Duodenal mucosa (tissue), 2 donors: ENCODE data around the gene XRRA1.
"Not testable (repeated sequence)": the region's sequence is repeated elsewhere in the genome, so short reads cannot be mapped to it uniquely, and the experiment has no call there.

Experiments used
- H3K27ac ChIP-seq: one replicate; pipeline ENCODE4 v1.7.0; 2013; ENCODE audit warnings: low read depth, low read length
- H3K27me3 ChIP-seq, 2 donors: one replicate each; pipeline ENCODE4 v1.7.0; 2013; ENCODE audit warnings: low read length in 2 of 2, control low read depth in 1 of 2; ENCODE audit not compliant: insufficient read depth in 2 of 2, control insufficient read depth in 1 of 2
- H3K36me3 ChIP-seq, 2 donors: one replicate each; pipeline ENCODE4 v1.7.0; 2013; ENCODE audit warnings: low read length in 2 of 2, control low read depth in 1 of 2; ENCODE audit not compliant: insufficient read depth in 2 of 2, control insufficient read depth in 1 of 2
- H3K4me1 ChIP-seq, 2 donors: one replicate each; pipeline ENCODE4 v1.7.0; 2013; ENCODE audit warnings: low read length in 2 of 2, control low read depth in 1 of 2; ENCODE audit not compliant: insufficient read depth in 2 of 2, control insufficient read depth in 1 of 2
- H3K4me3 ChIP-seq, 2 donors: one replicate each; pipeline ENCODE4 v1.7.0; 2013; ENCODE audit warnings: low read length in 2 of 2, low read depth in 1 of 2
- H3K9ac ChIP-seq, 2 donors: one replicate each; pipeline ENCODE4 v1.7.0; 2013; ENCODE audit warnings: low read length in 2 of 2, low read depth in 1 of 2
- H3K9me3 ChIP-seq, 2 donors: one replicate each; pipeline ENCODE4 v1.7.0; 2013; ENCODE audit warnings: low read length in 2 of 2, control low read depth in 1 of 2; ENCODE audit not compliant: control insufficient read depth in 1 of 2

XRRA1 gene

DNA sequence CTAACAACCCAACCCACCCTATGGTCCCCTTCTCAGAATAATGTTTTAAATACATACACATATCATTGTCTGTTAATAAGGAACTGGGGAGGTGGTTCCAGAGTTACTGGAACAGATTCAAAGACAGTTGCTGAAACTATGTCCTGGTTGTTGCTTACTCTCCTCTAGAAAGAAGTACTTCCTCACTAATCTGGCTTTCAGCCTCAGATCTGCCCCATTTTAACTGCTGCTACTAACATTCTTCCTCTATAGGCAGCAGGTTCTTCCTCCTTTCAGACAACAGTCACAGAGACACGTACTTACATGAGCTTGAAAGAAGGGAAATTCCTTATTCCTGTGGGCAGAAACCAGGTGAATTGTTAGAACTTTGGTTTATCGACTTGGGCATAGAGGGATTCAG is 31.7 kb upstream of the XRRA1 start:
- no peak overlapping the region for H3K27ac ChIP-seq
- H3K36me3 ChIP-seq, result peaks cover 11 to 30% of the 10 kb centered on the region in 2 donors
- peaks cover 4 to 9% of the 10 kb centered on the region in 2 donors for H3K4me1 ChIP-seq
- no peaks in the 10 kb centered on the region for H3K27me3 ChIP-seq
- H3K4me3 ChIP-seq, result no peak overlapping the region
- no peaks in the 10 kb centered on the region for H3K9me3 ChIP-seq
- no peak overlapping the region for H3K9ac ChIP-seq

DNA sequence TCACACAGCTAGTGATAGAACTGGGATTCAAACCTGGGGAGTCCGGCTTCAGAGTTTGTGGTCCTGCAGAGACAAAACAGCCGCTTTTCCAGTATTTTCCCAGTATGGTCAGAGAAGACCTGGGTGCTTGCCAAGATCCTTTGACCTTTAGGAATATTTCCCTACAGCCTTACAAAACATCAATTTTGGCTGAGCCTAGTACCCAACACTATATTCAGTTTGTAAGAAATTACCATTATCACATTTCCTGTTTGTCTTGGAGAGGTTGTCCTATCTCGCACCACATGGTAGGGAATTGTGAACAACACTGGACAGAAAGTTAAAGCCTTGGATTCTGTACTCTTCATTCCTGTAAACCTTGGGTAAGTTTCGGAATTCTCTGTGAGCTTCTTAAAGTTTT is 29.1 kb upstream of the XRRA1 start:
- Histone ChIP-seq H3K27ac (no peak overlapping the region), H3K4me3 (no peak overlapping the region), H3K4me1 (peaks cover 4 to 9% of the 10 kb centered on the region in 2 donors), H3K9me3 (no peaks in the 10 kb centered on the region), H3K9ac (no peak overlapping the region), H3K36me3 (peaks cover 15 to 54% of the 10 kb centered on the region in 2 donors), H3K27me3 (no peaks in the 10 kb centered on the region)

DNA sequence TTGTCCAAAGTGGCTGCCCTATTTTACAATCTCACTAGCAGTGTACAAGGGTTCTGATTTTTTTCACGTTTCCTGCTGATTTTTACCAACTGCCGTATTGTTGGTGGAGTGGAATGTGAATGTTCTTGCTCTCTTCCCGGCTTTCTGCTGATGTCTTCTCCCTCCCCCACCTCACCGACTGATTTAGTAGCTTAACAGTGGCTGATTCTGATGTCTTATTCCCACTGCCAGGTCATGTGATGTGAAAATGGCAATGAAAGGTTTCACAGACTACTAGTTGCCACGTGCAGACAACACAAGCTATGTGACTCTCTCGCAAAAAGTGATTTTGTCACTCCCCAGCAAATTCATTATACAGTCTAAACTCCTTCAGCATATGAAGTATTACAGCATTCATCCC is 22.5 kb upstream of the XRRA1 start:
- Histone ChIP-seq H3K4me3 (no peak overlapping the region), H3K36me3 (peaks cover 7 to 74% of the 10 kb centered on the region in 2 donors), H3K9me3 (no peaks in the 10 kb centered on the region), H3K9ac (no peak overlapping the region), H3K27ac (no peak overlapping the region), H3K4me1 (no peaks in the 10 kb centered on the region), H3K27me3 (no peaks in the 10 kb centered on the region)

DNA sequence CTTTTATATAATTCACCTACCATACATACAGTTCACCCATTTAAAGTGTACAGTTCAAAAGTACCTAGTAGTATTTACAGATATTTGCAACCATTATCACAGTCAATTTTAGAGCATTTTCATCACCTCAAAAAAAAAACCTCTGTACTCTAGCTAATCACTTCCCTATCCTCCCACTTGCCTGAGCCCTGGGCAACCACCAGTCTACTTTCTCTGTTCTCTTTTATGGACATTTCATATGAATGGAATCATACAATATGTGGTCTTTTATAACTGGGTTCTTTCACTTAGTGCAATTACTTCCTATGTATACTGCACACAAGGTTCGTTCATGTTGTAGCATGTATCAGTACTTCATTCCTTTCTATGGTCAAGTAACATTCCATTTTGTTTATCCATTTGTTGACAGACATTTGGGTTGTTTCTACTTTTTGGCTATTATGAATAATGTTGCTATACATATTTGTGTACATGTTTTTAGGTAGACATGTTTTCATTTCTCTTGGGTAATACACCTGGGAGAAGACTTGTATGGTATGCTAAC is 22.0 kb upstream of the XRRA1 start:
- H3K27me3 ChIP-seq, result no peaks in the 10 kb centered on the region
- H3K9ac ChIP-seq, result no peak overlapping the region
- H3K9me3 ChIP-seq, result no peaks in the 10 kb centered on the region
- H3K4me3 ChIP-seq, result no peak overlapping the region
- H3K27ac ChIP-seq, result no peak overlapping the region
- H3K4me1 ChIP-seq, result no peaks in the 10 kb centered on the region
- peaks cover 4 to 70% of the 10 kb centered on the region in 2 donors for H3K36me3 ChIP-seq

DNA sequence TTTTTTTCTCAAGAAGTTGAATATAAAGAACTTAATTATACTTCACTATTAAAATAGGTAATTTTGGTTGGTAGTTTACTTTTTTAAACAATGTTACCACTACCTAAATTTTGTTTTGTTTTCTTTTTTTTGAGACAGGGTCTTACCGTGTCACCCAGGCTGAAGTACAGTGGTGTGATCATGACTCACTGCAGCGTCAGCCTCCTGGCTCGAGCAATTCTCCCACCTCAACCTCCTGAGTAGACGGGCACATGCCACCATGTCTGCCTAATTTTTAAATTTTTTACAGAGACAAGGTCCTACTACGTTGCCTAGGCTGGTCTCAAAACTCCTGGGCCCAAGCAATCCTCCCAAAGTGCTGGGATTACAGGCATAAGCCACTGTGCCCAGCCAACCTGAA is 17.8 kb upstream of the XRRA1 start:
- H3K9me3 ChIP-seq, result no peaks in the 10 kb centered on the region
- no peaks in the 10 kb centered on the region for H3K27me3 ChIP-seq
- no peak overlapping the region for H3K4me3 ChIP-seq
- peaks cover 0 to 4% of the 10 kb centered on the region in 2 donors for H3K4me1 ChIP-seq
- H3K27ac ChIP-seq, result no peak overlapping the region
- H3K36me3 ChIP-seq, result peaks cover 13 to 38% of the 10 kb centered on the region in 2 donors
- H3K9ac ChIP-seq, result no peak overlapping the region

DNA sequence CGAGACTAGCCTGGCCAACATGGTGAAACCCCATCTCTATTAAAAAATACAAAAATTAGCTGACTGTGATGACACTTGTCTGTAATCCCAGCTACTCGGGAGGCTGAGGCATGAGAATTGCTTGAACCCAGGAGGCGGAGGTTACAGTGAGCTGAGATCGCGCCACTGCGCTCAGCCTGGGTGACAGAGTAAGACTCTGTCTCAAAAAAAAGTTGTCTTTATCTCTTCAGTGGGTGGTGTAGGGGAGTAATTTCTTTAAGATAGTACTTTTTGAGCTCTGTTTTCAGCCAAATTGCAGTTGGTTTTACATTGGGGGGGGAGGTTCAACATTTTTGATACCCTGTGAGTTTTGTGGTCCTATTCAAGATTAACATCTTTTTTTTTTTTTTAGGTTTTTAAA is 11.2 kb upstream of the XRRA1 start:
- Histone ChIP-seq H3K36me3 (peaks cover 12 to 13% of the 10 kb centered on the region in 2 donors), H3K4me1 (peaks cover 0 to 15% of the 10 kb centered on the region in 2 donors)
- not testable (repeated sequence) for H3K4me3 ChIP-seq, H3K27me3 ChIP-seq, H3K9ac ChIP-seq, H3K27ac ChIP-seq, H3K9me3 ChIP-seq

DNA sequence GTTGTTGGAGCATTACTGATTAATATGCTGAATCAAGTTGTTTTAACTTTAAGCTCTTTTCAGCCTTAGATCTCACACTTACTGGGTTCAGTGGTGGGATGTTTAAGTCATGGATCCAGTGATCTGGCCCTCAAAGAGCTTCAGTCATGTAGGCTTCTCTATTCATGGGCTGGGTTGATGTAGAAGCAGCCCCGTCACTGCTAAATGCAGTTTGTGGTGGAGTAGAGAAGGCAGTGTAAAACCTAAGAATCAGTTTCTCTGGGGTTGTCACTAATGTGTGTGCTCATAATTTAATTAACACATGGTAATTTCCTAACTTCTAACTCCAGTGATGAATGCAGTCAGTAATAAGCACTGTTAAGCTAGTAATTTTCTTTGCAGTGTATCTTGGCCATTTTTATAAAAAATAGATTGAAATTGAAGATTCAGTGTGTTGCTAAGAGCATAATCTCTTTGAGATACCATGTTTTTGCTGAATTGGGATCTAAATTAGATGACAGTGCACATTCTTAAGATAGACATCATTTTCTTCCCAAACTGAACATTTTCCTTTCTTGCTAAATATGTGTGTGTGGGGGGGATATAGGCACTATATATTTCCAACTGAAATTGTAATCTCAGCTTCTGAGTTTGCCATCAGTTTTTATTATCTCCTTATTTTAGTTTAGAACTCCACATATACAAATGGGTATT is 9.2 kb upstream of the XRRA1 start:
- no peak overlapping the region for H3K4me3 ChIP-seq

DNA sequence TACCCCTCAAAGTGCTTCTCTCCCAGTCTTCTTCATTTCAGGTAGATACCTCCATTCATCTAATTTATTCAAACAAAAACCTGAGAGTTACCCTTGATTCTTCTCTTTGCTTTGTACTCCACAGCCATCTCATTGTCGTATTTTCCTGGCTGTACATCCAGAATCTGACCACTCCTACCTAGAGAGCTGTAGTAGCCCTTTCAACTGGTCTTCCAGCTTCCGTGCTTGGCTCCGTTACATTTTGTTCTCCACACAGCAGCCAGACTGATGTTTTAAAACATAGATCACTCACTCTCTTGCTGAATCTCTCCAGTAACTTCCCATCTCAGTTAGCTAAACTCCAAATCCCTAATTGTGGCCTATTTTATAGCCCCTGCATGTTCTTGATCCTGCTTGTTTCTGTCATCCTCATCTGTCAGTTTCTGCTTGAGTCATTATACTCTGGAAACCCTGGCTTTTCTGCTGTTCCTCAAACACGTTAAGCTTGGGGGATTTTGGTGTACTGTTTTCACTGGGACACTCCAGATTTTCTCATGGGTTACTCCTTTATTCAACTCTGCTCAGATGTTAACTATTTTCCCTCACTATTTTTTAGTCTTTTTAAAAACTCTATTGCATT is 7.6 kb upstream of the XRRA1 start:
- no peak overlapping the region for H3K9ac ChIP-seq
- peaks cover 0 to 15% of the 10 kb centered on the region in 2 donors for H3K4me1 ChIP-seq
- H3K4me3 ChIP-seq, result no peak overlapping the region
- no peaks in the 10 kb centered on the region for H3K9me3 ChIP-seq
- H3K36me3 ChIP-seq, result peaks cover 0 to 14% of the 10 kb centered on the region in 2 donors
- no peaks in the 10 kb centered on the region for H3K27me3 ChIP-seq
- H3K27ac ChIP-seq, result no peak overlapping the region

More for the DNA sequence above, 9.2 kb upstream of the XRRA1 start:
- no peak overlapping the region for H3K9ac ChIP-seq
- no peak overlapping the region for H3K27ac ChIP-seq
- H3K27me3 ChIP-seq, result no peaks in the 10 kb centered on the region
- H3K9me3 ChIP-seq, result no peaks in the 10 kb centered on the region
- peaks cover 0 to 10% of the 10 kb centered on the region in 2 donors for H3K36me3 ChIP-seq
- H3K4me1 ChIP-seq, result peaks cover 0 to 12% of the 10 kb centered on the region in 2 donors

DNA sequence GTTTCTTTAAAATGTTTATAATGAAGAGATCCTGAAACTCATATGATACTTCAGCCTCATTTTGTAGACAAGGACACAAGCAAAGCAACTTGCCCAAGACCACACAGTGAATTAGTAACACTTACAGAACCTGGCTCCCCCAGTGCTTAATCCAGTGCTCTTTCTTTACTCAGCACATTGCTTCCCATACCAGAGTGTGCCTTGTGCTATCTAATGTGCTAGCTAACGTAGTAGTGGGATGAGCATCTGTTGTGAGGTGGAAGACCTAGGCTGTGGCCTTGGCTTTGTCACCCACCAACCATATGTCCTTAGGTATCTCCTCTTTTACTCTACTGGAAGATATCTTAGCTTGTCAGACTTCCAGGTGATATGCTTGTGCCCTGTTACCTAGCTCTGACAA is 5.3 kb upstream of the XRRA1 start:
- Histone ChIP-seq H3K4me1 (peaks cover 14 to 29% of the 10 kb centered on the region in 2 donors), H3K36me3 (peaks cover 0 to 14% of the 10 kb centered on the region in 2 donors), H3K4me3 (no peak overlapping the region)

DNA sequence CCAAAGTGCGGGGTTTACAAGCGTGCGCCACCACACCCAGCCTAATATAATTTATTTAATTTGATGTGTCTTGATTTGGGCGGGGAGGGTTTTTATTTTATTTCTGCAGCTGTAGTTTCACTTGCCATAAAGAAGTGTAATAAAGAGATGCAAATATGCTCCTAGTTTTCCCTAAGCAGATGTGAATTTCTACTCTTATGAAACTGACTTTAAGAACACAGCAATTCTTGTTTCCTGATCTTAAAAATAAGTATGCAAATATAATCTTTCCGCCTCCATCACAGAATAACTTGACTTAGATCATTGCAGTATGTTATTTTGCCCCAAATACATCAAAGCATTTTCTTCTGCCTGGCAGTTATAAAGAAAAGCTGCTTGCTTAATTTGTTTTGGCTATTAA is 4.6 kb upstream of the XRRA1 start:
- Histone ChIP-seq H3K36me3 (peaks cover 0 to 11% of the 10 kb centered on the region in 2 donors), H3K9me3 (no peaks in the 10 kb centered on the region), H3K27ac (no peak overlapping the region), H3K27me3 (no peaks in the 10 kb centered on the region), H3K9ac (no peak overlapping the region), H3K4me1 (peaks cover 14 to 29% of the 10 kb centered on the region in 2 donors), H3K4me3 (no peak overlapping the region)

More for the DNA sequence above, 5.3 kb upstream of the XRRA1 start:
- Histone ChIP-seq H3K27ac (no peak overlapping the region), H3K9me3 (no peaks in the 10 kb centered on the region), H3K9ac (no peak overlapping the region), H3K27me3 (no peaks in the 10 kb centered on the region)
